Prostate gland (tissue), 2 donors: ENCODE results near the gene NOX3.

Source experiments
- POLR2A ChIP-seq: fragments of 450-650 bp; IDR thresholded peaks from one replicate; pipeline ENCODE4 v1.6.1; 2016; ENCODE audit warnings: antibody characterized with exemption, mild to moderate bottlenecking
- TF ChIP-seq, protein P1 (sequence below), 4 experiments: fragments of 200-600 bp in 2 of 4; fragments of 450-650 bp in 2 of 4; sonication (generic) in 2 of 4; IDR thresholded peaks; 1 replicate in 3 of 4; 2 replicates in 1 of 4; pipeline ENCODE4 v1.5.1; 2016 to 2019; ENCODE audit warnings: antibody characterized with exemption in 4 of 4, mild to moderate bottlenecking in 2 of 4, moderate library complexity in 2 of 4

DNA sequence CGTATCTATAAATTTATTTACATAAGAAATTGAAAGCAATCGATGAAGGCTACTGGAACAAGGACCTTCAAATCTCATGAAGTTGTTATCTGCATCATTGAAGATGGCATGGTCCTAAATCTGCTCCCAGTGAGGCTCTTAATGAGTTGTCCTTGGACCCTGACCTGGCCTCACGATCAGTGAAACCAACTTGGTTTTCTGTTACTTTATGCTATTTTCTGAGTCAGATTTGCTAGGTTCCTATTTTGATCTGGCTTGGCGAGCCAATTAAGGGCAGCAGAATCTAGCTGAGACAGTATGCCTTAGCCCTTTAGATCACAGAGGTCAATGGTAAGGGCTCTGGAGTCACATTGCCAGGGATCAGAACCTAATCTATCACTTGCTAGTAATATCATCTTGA, 30.1 kb upstream of the NOX3 start:
- TF ChIP-seq, protein P1, sequence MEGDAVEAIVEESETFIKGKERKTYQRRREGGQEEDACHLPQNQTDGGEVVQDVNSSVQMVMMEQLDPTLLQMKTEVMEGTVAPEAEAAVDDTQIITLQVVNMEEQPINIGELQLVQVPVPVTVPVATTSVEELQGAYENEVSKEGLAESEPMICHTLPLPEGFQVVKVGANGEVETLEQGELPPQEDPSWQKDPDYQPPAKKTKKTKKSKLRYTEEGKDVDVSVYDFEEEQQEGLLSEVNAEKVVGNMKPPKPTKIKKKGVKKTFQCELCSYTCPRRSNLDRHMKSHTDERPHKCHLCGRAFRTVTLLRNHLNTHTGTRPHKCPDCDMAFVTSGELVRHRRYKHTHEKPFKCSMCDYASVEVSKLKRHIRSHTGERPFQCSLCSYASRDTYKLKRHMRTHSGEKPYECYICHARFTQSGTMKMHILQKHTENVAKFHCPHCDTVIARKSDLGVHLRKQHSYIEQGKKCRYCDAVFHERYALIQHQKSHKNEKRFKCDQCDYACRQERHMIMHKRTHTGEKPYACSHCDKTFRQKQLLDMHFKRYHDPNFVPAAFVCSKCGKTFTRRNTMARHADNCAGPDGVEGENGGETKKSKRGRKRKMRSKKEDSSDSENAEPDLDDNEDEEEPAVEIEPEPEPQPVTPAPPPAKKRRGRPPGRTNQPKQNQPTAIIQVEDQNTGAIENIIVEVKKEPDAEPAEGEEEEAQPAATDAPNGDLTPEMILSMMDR (IDR thresholded peaks at IDR 0.05) = no peak
- TF ChIP-seq POLR2A = no peak
